Endothelial cell of umbilical vein (primary cell): Measurements from ENCODE around the gene BABAM2.

Experiments used
- CTCF ChIP-seq, 2 donors: IDR thresholded peaks; 1 replicate in 1 of 2; 2 replicates in 1 of 2; pipeline ENCODE4 v1.5.1; 2011; ENCODE audit warnings: low read length in 2 of 2, mild to moderate bottlenecking in 2 of 2, moderate library complexity in 2 of 2, control low read depth in 1 of 2, inconsistent platforms in 1 of 2, low read depth in 1 of 2; ENCODE audit not compliant: insufficient read depth in 1 of 2; ENCODE audit errors: extremely low read depth in 1 of 2
- EZH2 ChIP-seq: IDR thresholded peaks from 2 replicates; pipeline ENCODE4 v1.6.1; 2012; ENCODE audit warnings: borderline replicate concordance, low read depth, mild to moderate bottlenecking, moderate library complexity, low read length, inconsistent platforms; ENCODE audit not compliant: severe bottlenecking
- FOS ChIP-seq: IDR thresholded peaks from 2 replicates; pipeline ENCODE4 v1.6.1; 2011; ENCODE audit warnings: mild to moderate bottlenecking, low read length, moderate library complexity, borderline replicate concordance; ENCODE audit not compliant: insufficient read depth
- JUN ChIP-seq: IDR thresholded peaks from 2 replicates; pipeline ENCODE4 v1.6.1; 2011; ENCODE audit warnings: borderline replicate concordance, low read depth; ENCODE audit not compliant: insufficient read length, insufficient read depth
- MAX ChIP-seq: IDR thresholded peaks from 2 replicates; pipeline ENCODE4 v1.6.1; 2011; ENCODE audit not compliant: insufficient read depth, insufficient read length
- MYC ChIP-seq: IDR thresholded peaks from one replicate; pipeline ENCODE4 v1.6.1; 2011; ENCODE audit warnings: mild to moderate bottlenecking, low read depth, low read length
- POLR2A ChIP-seq: IDR thresholded peaks from 2 replicates; pipeline ENCODE4 v1.6.1; 2012; ENCODE audit warnings: low read depth, mild to moderate bottlenecking, control low read depth, low read length
- POLR2AphosphoS5 ChIP-seq: IDR thresholded peaks from 2 replicates; pipeline ENCODE4 v1.6.1; 2012; ENCODE audit warnings: low read depth, mild to moderate bottlenecking, control low read depth, low read length, moderate library complexity; ENCODE audit not compliant: insufficient read depth

GRCh38 chr2:28150994-28151393, 260.5 kb downstream of the BABAM2 start:
- TF ChIP-seq POLR2A (no peak), POLR2AphosphoS5 (no peak), FOS (no peak), EZH2 (no peak), CTCF (IDR thresholded peaks at IDR 0.05; ENCODE audit: extremely low read depth in 1 of 2, insufficient read depth in 1 of 2, low read depth in 1 of 2, low read length in 2 of 2) (no peak), MAX (no peak), JUN (no peak), MYC (no peak)
